ENCODE measurements around the gene PRKACA.

DNA sequence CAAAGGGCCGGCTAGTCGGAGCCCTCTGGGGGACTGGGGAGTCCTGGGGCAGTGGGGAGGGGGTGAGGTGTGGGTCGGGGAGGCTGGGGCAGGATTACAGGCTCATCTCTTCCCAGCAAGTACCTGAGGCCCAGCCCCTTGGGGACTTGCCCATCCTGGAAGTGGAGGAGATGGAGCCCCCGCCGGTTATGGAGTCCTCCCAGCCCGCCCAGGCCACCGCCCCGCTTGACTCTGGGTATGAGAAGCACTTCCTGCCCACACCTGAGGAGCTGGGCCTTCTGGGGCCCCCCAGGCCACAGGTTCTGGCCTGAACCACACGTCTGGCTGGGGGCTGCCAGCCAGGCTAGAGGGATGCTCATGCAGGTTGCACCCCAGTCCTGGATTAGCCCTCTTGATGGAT, 65.6 kb downstream of the PRKACA start:
- TF ChIP-seq, protein P1, sequence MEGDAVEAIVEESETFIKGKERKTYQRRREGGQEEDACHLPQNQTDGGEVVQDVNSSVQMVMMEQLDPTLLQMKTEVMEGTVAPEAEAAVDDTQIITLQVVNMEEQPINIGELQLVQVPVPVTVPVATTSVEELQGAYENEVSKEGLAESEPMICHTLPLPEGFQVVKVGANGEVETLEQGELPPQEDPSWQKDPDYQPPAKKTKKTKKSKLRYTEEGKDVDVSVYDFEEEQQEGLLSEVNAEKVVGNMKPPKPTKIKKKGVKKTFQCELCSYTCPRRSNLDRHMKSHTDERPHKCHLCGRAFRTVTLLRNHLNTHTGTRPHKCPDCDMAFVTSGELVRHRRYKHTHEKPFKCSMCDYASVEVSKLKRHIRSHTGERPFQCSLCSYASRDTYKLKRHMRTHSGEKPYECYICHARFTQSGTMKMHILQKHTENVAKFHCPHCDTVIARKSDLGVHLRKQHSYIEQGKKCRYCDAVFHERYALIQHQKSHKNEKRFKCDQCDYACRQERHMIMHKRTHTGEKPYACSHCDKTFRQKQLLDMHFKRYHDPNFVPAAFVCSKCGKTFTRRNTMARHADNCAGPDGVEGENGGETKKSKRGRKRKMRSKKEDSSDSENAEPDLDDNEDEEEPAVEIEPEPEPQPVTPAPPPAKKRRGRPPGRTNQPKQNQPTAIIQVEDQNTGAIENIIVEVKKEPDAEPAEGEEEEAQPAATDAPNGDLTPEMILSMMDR (conservative IDR thresholded peaks at IDR 0.05; ENCODE audit: low read length), result no peak
- TF ChIP-seq EZH2phosphoT487 (IDR thresholded peaks at IDR 0.05; ENCODE audit: borderline replicate concordance, low read depth, low read length), result no peak

All from OCI-LY7 (cell line).